GM21786 (cell line): ENCODE measurements around the gene SLC25A21.

Experiments
- ATAC-seq: cut with Tn5 transposase; IDR thresholded peaks from one replicate; pipeline ENCODE4 v1.9.1; 2021; ENCODE audit not compliant: unreplicated experiment

SLC25A21 gene

DNA sequence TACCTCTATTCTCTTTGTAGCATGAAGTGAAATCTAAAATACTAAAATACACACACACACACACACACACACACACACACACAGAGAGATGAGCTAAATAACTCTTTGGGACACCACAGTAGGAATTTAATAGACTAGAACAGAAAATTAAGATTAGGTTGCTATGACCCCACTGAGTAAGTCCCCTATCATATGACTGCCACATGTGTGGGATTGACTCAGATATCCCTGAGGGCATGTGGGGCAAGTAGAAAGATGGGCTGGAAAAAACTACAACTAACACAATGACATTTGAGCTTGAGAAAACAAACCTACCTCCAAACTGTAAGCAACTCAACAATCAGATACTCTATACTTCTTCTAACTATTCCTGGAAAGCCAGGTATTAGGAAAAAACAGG, 27.0 kb downstream of the SLC25A21 start:
- ATAC-seq: no peak

DNA sequence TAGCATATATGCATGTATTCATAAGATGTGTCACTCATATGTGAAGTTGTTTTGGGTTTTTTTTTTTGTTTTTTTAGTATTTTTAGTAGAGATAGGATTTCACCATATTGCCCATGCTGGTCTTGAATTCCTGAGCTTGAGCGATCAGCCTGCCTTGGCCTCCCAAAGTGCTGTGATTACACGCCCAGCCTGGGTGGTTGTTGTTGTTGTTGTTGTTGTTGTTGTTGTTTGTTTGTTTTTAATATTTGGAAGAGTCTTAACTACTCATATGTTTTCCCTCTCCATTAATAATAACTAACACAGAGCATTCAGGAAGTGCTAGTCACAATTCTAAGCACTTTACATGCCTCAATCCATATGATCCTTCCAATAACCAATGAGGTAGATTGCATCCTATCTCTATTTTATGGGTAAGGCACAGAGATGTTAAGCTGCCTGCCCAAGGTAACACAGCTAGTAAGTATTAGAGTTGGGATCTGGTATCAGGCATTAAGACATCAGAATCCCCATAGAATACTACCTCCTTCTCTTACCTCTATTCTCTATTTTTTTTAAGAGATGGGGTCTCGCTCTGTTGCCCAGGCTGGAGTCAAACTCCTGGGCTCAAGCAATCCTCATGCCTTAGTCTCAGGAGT, 27.6 kb downstream of the SLC25A21 start:
- no peak for ATAC-seq

DNA sequence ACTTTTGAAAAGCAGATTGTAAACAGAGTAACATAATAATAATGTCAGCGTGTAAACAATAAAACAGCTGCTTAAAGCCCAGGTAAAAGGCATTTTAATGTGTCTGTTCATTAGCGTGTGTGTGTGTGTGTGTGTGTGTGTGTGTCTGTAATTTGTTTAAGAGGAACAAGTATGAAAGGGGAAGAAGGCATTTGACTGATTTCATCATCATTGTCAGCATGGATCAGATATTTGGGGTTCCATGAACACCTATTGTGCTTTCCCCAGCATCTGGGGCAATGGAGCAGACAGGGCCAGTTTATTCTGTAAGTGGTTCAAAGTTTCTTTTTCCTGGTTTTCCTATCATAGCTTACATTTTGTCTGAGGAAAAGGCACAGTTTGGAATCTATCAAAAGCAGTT, 28.9 kb downstream of the SLC25A21 start:
- no peak for ATAC-seq

DNA sequence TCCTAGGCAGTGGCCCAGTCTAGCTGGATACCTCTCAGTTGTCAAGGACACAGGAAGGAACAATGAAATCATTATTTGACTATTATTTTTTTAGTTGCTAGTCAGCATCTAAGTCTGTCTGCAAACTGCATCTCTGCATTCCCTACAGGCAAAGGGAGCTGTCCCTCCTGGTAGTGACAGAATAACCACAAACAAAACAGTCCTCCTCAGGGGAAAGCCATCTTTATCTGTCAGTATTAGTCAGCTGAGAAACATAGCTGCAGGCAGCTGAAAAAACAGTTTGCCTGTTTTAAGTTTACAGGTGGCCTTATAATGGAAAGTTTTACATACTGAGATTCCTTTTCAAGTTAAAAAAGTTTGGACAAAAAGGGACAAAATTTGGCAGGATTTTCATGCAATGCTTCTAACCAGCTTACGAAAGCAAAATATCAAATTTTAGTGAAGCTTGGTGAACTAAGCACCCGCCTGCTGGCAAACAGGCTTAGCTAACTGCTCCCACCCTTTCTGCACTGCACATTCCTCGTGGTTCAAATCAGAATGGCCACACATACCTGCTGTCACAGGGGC, 29.5 kb downstream of the SLC25A21 start:
- no peak for ATAC-seq

DNA sequence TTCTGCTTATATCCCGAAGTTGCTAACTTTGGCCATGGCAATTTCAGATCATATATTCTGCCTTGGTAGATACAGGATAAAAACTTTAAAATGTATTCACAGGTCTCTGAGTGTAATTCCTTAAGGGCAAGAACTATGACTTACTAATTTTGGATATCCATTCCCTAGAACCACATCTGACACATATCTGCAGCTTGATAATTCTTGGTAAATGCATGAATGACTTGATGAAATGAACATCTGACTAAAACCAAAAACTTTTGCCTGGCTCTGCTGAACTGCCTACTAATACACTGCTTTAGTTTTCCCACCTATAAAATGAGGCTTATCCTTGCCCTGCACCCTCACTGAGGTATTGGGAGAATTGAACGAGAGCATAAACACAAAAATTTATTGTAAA, 32.2 kb downstream of the SLC25A21 start:
- no peak for ATAC-seq

DNA sequence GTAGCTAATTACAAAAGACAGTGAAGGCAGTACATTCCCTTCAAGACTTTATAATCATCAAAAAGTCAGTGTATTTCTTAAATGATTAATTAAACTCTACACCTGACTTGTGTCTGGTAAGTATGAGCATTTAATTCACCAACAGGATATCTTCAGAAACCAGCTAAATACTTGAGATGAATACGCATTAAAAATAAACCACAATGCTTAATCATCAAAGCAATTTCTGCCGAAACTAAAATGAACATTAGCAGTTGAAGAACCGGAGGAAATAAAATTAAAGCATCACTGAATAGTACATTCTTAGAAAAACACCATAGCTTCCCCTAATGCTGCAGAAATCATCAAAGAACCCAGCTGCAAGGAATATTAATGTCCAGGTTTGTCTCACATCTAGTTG, 32.7 kb downstream of the SLC25A21 start:
- ATAC-seq: no peak

DNA sequence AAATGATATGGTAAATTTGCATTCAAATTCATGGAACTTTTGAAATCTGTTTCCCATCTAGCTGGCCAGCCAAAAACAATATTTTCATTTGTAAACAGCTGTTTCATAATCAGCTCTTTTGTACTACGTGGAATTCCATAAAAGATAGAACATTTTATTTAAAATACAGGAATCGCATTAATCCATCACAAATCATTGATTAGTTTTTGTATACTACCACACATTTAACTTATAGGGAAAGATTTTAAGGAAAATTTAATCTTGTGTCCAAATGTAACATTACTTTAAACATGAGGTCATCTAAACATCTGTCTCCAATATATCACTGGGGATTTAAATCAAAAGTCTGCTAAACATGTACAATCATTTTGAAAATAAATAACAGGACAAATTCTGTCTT, 33.5 kb downstream of the SLC25A21 start:
- ATAC-seq: no peak

DNA sequence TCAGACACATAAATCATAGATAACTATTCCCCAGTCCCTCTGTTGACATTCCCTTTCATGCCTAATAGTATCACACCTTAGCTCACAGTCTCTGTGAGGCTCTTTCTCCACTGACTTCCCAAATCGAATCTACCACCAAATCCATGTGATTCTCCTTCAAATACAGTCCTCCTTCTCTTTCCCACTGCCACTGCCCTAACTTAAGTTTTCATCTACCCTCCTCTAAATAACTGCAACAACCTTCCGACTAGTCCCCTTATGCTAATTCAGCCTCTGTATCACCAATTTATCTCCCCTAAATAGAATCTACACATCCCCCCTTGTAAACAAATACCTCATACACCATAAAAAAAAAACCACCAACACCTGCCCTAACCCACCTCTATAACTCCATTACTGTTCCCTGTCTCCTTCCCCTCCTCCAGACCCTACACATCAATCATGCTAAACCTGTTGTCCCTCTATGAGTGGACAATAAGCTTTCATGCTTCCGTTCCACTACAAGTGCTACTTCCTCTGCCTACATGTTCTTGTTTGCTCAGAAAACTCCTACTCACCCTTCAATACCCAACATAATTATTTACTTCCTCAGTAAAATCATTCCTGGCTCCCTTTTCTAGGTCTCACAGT, 39.0 kb downstream of the SLC25A21 start:
- no peak for ATAC-seq

DNA sequence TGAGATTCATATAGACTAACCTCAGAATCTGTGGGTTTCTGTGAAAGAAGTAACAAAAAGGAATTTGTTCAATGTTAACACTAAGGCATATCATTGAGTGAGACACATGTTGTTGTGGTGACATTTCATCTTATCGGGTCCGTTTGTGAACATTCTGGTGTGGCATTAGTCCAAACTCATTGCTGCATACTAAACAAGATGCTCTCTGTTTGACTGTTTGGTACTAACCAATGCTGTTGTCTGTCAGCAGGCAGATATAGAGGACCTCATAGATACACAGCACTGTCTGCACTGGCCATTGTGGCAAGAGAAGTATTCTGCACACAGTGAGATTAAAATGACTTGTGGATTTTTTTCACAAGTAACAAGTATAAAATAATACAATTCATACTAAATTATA, 41.2 kb downstream of the SLC25A21 start:
- ATAC-seq: no peak

DNA sequence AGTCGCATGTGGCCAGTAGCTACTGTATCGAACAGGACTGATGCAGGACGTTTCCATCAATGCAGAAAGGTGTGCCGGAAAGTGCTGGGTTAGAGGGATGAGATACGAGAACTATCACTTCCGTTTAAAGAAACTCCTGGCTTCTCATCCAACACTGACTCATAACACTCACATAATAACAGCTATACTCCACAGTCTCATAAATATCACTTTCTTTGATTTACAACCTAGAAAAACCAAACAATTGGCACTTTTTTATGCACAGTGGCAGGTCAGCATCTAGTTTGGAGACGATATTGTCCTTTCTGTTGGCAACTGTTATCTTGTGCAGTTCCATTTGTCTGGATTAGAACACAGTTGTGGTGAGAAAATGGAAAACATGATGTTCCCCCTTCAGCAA, 43.4 kb downstream of the SLC25A21 start:
- ATAC-seq: no peak

DNA sequence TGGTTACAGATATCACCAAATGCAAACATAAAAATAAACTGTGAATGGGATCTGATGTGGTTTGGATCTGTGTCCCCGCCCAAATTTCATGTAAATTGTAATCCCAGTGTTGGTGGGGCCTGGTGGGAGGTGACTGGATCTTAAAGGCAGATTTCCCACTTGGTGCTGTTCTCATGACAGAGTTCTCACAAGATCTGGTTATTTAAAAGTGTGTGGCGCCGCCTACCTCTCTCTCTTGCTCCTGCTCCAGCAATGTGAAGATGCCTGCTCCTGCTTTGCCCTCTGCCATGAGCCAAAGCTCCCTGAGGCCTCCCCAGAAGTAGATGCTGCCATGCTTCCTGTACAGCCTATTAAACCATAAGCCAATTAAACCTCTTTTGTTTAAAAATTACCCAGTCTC, 47.8 kb downstream of the SLC25A21 start:
- no peak for ATAC-seq

DNA sequence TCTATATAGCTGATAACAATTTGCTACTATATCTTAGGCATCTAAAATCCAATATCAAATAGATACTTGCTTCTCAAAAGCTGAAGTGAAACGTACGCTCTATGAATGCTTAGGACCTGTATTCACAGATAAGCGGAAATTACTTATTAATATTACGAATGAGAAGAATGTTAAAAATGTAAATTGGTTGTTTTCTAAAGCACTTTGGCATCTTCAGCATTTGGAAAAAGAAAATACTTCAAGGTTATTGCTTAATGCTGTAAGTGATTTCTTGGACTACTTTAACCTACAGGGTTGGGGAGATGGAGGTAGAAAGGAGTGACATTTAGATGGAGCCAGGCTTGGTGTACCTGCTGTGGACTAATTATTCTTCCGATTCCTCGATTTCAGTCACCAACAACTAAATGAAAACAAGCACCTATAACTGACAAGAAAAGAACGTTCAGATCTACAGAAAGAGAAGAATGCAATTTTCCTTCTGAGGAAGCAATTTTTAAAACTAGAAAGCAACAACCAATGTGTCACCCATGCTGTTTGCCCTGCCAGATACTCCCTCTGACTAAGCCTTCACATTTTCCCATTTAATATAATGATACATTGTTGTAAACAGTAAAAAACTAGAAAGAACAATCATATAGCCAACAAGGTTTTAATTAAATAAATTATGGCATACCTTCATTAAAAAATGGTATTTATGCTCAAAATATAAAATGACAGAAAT, 49.3 kb downstream of the SLC25A21 start:
- ATAC-seq: no peak

DNA sequence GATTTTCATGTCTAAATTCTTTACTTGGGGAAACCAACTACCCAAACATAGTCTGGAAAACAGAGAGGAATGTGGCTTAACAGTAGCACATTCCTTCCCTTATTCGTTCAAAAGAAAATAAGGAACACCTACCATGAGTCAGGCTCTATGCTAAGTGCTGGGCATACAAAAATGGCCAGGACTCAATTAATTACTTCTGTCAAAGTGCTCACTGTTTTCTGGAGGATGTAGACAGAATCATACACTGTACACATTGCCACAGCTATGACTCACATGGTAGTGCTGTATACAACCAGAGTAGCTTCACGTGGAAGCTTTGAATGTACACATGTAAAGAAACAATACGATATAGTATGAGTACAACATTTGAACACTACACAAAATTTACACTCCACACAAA, 50.1 kb downstream of the SLC25A21 start:
- no peak for ATAC-seq

DNA sequence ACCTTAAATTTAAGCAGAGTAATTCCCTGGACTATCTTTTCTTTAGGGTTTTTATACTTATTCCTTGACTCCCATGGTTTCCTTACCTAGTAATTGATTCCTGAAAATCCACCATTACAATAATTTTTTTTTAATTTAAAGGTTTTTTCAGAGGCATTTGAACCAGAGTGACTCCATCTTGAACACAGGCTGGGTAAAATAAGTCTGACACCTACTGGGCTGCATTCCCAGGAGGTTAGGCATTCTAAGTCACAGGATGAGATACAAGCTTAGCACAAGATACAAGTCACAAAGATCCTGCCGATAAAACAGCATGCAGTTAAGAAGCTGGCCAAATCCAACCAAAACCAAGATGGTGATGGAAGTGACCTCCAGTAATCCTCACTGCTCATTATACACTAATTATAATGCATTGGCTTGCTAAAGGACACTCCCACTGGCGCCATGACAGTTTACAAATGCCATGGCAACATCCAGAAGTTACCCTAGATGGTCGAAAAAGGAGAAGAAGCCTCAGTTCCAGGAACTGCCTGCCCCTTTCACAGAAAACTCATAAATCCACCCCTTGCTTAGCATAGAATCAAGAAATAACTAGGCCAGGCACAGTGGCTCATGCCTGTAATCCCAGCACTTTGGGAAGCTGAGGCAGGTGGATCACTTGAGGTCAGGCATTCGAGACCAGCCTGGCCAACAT, 53.6 kb downstream of the SLC25A21 start:
- no peak for ATAC-seq

DNA sequence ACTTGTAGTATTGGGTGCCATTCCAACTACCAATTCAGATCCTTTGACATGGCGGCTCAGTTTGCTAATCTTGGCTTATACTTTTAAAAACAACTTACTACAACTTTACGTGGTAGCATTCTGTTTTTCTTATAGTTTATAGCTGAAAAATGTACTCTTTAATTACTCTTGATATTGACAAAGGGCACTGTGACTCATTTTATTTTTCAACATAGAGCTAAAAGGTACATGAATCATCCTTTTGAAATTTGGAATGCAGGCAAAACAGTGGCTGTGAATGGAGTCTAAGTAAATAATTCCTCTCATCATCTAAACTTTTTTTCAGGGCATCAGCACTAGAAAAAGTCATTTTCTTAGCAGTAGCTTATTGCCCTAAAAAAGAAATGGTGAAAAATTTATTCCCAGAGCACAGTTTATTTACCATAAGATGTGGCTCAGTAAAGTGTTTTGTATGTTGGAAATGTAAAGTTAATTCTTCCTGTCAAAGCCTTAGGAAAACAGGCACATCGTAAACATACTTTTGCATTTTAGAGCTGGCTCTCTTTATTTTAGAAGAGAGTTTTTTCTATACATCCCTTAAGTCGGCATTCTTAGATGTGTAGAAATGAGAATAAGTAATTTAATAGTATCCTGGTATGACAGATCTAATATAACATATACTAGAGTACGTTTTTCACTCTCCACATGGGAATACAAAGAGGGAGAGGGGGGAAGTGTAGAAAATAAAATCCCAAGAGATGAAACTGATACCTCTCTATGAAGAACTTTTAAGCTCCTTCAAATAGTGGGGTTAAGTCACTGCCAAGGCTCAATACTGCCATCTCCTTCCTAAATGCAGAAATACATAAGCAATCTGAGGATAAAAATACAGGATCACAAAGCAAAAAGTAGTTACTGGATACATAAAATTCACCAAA, 55.2 kb downstream of the SLC25A21 start:
- ATAC-seq: no peak

DNA sequence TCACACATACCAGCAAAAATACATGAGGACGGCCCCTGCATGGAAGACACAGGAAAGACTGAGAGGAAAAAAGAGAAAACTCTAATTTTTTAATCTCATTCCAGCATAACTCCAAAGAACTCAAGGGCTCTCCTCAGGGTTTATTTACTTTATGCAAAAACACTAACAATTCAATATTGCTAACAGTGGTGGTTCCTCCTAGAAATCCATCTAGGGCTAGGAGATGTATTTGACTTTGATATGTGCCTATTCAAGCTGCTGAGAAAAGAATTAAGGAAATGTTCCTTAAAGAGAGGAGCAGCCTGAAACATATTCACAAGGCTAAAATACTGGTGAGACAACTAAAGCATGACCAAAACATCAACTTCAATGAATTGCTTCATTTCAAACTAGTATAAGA, 57.0 kb downstream of the SLC25A21 start:
- no peak for ATAC-seq

DNA sequence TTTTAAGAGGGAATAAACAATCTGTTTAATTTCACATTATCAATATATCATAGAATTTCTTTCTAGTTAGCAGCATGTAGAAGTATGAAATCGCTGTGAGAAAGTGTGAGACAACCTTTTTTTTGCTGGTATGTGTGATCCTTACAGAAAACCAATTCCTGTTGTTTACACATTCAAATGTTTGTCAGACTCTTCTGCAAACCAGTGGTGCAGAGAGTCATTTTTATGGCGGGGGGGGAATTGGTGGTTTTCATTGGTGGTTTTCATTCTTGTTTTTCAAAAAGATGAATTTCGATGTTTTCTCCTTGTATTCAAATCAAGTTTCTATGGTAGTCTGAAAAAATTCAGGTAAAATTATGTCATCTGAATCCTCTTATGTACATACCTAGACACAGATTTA, 57.8 kb downstream of the SLC25A21 start:
- no peak for ATAC-seq

DNA sequence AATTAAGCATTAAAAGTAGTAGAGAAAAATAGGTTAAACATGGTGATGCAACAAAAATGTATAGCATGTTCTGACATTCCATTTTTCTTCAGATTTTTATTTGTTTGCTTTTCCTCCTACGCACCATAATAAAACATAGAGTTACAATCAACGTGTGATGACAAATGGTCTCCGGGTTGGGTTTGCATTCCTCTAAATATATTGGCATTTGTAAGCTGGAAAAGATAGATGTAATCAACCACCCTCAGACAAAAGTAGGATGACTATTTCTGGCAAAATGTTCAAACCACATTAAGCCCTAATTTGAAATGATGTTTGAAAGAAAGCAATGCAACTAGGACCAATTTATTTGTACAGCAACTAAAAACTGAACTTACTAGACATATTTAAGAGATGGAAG, 58.4 kb downstream of the SLC25A21 start:
- no peak for ATAC-seq

DNA sequence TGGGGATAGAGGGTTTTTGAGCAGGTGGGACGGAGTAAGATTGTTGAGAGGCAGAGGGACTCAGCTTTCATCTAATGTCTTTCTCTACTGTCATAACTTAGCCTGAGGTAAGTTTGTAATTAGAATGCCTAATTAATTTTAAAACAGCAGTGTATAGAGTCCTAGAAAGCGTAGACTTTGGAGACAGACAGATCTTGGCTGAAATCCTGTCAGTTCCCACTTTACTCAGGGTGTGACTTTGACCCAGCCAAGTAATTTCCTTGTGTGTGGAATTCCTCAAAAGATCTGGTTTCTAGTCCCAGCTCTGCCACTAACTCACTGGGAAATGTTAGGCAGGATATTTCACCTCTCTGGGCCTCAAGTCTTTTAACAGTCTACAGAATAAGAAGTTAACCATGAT, 74.3 kb downstream of the SLC25A21 start:
- ATAC-seq: no peak

DNA sequence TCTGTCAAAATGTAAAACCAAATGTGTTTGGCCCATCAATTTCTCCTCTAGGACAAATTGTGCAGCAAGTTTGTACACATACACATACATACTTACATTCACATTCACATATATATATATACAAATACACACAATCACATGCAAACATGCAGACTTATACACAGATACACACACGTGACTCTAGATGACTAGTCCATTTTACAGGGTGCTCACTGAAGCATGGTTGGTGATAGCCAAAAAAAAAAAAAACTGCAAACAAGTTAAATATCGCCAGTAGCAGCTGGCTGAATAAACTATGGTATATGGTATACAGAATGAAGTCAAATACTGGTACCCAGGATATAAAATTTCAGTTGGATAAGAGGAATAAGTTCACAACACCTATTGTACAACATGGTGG, 77.9 kb downstream of the SLC25A21 start:
- no peak for ATAC-seq

DNA sequence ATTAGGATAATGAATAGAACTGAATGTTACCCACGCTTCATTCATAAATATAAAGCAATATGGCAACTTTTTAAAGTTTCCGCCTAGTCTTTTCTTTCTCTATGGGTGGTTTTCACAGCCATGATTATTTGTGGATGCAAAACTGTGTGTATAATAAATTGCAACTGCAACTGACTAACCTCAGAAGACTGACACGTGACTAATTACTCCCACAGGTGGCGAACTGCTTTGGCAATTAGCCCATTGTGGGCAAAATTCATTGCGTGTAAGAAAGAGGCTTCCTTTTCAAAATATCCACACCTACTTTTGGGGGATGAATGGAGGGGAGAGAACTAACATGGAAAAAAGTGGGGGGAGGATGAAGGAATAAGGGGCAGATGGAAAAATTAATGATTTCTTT, 79.0 kb downstream of the SLC25A21 start:
- no peak for ATAC-seq
